ENCODE results near the gene ASIC1. TPM values are rescaled to one million over a fixed set of nuclear protein-coding genes. Genes with fewer than 3 reads are reported as not detected.
A peak's percentile ranks its signal among the peaks of the same experiment; 100 is the strongest.

The ASIC1 gene
- total RNA-seq, 2 donors from 2014 or later, result 0.24 to 1.4 TPM

- Histone ChIP-seq H3K27me3 (no peaks in the 10 kb centered on the region), H3K9me3 (no peaks in the 10 kb centered on the region), H3K4me3 (no peak overlapping the region), H3K4me1 (no peaks in the 10 kb centered on the region), H3K36me3 (no peaks in the 10 kb centered on the region), H3K27ac (no peak overlapping the region)
- no peak for DNase-seq (ENCODE audit: low spot score)
- no peak for TF ChIP-seq CTCF (IDR thresholded peaks at IDR 0.05)
These were observed 19.1 kb upstream of the ASIC1 start for GRCh38 chr12:50038336-50038735.

DNA sequence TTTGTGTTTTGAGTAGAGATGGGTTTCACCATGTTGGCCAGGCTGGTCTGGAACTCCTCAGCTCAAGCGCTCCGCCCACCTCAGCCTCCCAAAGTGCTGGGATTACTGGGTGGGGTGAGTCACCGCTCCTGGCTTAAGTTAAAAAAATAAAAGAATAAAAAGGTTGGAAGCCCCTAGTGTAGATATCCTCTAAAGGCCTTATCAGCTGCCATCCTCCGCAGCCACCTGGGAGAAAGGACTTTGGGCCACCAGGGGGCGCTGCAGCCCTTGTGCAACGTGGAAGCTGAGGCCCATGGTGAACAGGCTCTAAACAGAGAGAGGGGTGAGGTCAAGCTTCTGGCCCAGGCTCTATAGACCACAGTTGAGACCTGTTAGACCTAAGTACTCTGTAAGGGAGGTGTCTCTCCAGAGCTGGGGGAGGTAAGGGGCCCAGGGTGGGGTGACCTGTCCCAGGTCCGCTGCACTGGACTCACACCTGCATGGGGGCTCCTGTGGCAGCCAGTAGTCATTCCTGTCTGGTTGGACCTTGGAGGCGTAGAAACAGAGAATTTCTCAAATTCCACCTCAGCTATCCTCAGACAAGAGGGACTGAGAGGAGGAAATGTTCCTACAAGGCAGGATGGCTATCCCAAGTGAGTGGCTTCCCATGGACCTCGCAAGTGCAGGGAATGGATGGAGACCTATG lies 18.1 kb upstream of the ASIC1 start:
- TF ChIP-seq CTCF (IDR thresholded peaks at IDR 0.05), result peak; percentile 58 to 92
- H3K27me3 ChIP-seq, result no peaks in the 10 kb centered on the region
- DNase-seq (ENCODE audit: low spot score), result peak; percentile 93
- H3K27ac ChIP-seq, result no peak overlapping the region
- no peak overlapping the region for H3K4me3 ChIP-seq
- H3K4me1 ChIP-seq, result no peaks in the 10 kb centered on the region
- no peaks in the 10 kb centered on the region for H3K9me3 ChIP-seq
- no peaks in the 10 kb centered on the region for H3K36me3 ChIP-seq

DNA sequence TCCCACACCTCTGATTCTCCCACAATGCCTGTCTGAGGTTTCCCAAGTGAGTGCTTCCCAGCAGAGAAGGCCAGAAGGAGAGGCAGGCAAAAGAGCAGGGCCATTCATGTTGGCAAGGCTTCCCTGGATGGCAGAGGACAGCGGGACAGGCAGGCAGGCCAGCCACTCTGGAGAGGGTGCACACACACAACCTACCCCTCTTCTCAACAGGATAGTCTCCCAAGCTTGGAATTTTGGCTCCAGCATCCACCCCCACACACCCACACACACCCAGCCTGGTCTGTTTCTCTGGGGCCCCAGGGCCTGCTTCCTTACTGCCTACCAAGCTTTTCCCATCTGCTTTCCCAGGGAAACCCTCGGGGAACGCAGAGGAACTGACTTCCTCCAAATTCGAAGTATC lies 16.7 kb upstream of the ASIC1 start:
- TF ChIP-seq CTCF (IDR thresholded peaks at IDR 0.05), result no peak
- no peak for DNase-seq (ENCODE audit: low spot score)
- Histone ChIP-seq H3K9me3 (no peaks in the 10 kb centered on the region), H3K4me1 (no peaks in the 10 kb centered on the region), H3K36me3 (no peaks in the 10 kb centered on the region), H3K27me3 (no peaks in the 10 kb centered on the region), H3K27ac (no peak overlapping the region), H3K4me3 (no peak overlapping the region)

- TF ChIP-seq CTCF (IDR thresholded peaks at IDR 0.05), result no peak
- Histone ChIP-seq H3K4me1 (no peaks in the 10 kb centered on the region), H3K27ac (no peak overlapping the region), H3K9me3 (no peaks in the 10 kb centered on the region), H3K27me3 (no peaks in the 10 kb centered on the region), H3K4me3 (no peak overlapping the region), H3K36me3 (no peaks in the 10 kb centered on the region)
- DNase-seq (ENCODE audit: low spot score), result no peak
These were observed 16.1 kb upstream of the ASIC1 start for GRCh38 chr12:50041062-50041860.

- Histone ChIP-seq H3K4me3 (no peak overlapping the region), H3K27me3 (no peaks in the 10 kb centered on the region), H3K9me3 (no peaks in the 10 kb centered on the region), H3K4me1 (no peaks in the 10 kb centered on the region), H3K27ac (no peak overlapping the region), H3K36me3 (no peaks in the 10 kb centered on the region)
- TF ChIP-seq CTCF (IDR thresholded peaks at IDR 0.05), result no peak
- no peak for DNase-seq (ENCODE audit: low spot score)
These were observed 15.4 kb upstream of the ASIC1 start for GRCh38 chr12:50041962-50042361.
